ENCODE data around the gene ADAMTS3. TPM values are rescaled to one million over a fixed set of nuclear protein-coding genes. Genes with fewer than 3 reads are reported as not detected.

ADAMTS3 gene
- total and polyA plus RNA-seq, 12 donors: 1.0 to 13.1 (median 2.2) TPM

GRCh38 chr4:72391281-72391680 lies 177.7 kb downstream of the ADAMTS3 start:
- TF ChIP-seq POLR2A (IDR thresholded peaks at IDR 0.05) (no peak), CTCF (IDR thresholded peaks at IDR 0.05) (no peak)
- no peaks in the 10 kb centered on the region for H3K27me3 ChIP-seq
- no peaks in the 10 kb centered on the region for H3K9me3 ChIP-seq (replicated peaks in 1 of 3)
- DNase-seq: no peak
- no peak overlapping the region for H3K27ac ChIP-seq
- H3K4me1 ChIP-seq (replicated peaks in 1 of 2): no peaks in the 10 kb centered on the region
- 96 to 100% (median 98%) methylated on average over 2 of the region's 2 CpGs for WGBS, 4 donors
- intact Hi-C loops (cut with DNase I): no loop called here
- H3K36me3 ChIP-seq (replicated peaks in 1 of 2): no peaks in the 10 kb centered on the region
- H3K4me3 ChIP-seq: no peak overlapping the region

GRCh38 chr4:72390409-72390808 lies 178.6 kb downstream of the ADAMTS3 start:
- Histone ChIP-seq H3K9me3 (replicated peaks in 1 of 3) (no peaks in the 10 kb centered on the region), H3K4me3 (no peak overlapping the region), H3K27ac (no peak overlapping the region), H3K27me3 (no peaks in the 10 kb centered on the region), H3K36me3 (replicated peaks in 1 of 2) (no peaks in the 10 kb centered on the region), H3K4me1 (replicated peaks in 1 of 2) (no peaks in the 10 kb centered on the region)
- no peak for TF ChIP-seq POLR2A (IDR thresholded peaks at IDR 0.05)
- intact Hi-C loops (cut with DNase I): no loop called here
- DNase-seq: no peak
- 73 to 86% (median 82%) methylated on average over 1 of the region's 1 CpG for WGBS, 4 donors

- Histone ChIP-seq H3K9me3 (replicated peaks in 1 of 3) (no peaks in the 10 kb centered on the region), H3K27ac (no peak overlapping the region), H3K27me3 (no peaks in the 10 kb centered on the region), H3K4me1 (replicated peaks in 1 of 2) (no peaks in the 10 kb centered on the region), H3K4me3 (no peak overlapping the region), H3K36me3 (replicated peaks in 1 of 2) (no peaks in the 10 kb centered on the region)
- no peak for TF ChIP-seq POLR2A (IDR thresholded peaks at IDR 0.05)
- no peak for DNase-seq
- intact Hi-C loops (cut with DNase I): no loop called here
- WGBS, 4 donors: 71 to 79% (median 74%) methylated on average over 1 of the region's 1 CpG
These were observed 180.5 kb downstream of the ADAMTS3 start for GRCh38 chr4:72388521-72388920.

GRCh38 chr4:72387959-72388358 lies 181.1 kb downstream of the ADAMTS3 start:
- Histone ChIP-seq H3K9me3 (replicated peaks in 1 of 3) (no peaks in the 10 kb centered on the region), H3K4me1 (replicated peaks in 1 of 2) (no peaks in the 10 kb centered on the region), H3K27me3 (no peaks in the 10 kb centered on the region), H3K36me3 (replicated peaks in 1 of 2) (no peaks in the 10 kb centered on the region), H3K27ac (no peak overlapping the region), H3K4me3 (no peak overlapping the region)
- intact Hi-C loops (cut with DNase I): no loop called here
- TF ChIP-seq CTCF (IDR thresholded peaks at IDR 0.05): no peak
- no peak for TF ChIP-seq POLR2A (IDR thresholded peaks at IDR 0.05)
- WGBS, 4 donors: 83 to 100% (median 90%) methylated on average over 1 of the region's 1 CpG
- no peak for DNase-seq

- 63 to 91% (median 80%) methylated on average over 3 of the region's 3 CpGs for WGBS, 4 donors
- no peak overlapping the region for H3K4me3 ChIP-seq
- intact Hi-C loops (cut with DNase I): no loop called here
- DNase-seq: no peak
- no peaks in the 10 kb centered on the region for H3K27me3 ChIP-seq
- no peak for TF ChIP-seq CTCF (IDR thresholded peaks at IDR 0.05)
- TF ChIP-seq POLR2A (IDR thresholded peaks at IDR 0.05): no peak
- H3K9me3 ChIP-seq (replicated peaks in 1 of 3): no peaks in the 10 kb centered on the region
- H3K36me3 ChIP-seq (replicated peaks in 1 of 2): no peaks in the 10 kb centered on the region
- no peaks in the 10 kb centered on the region for H3K4me1 ChIP-seq (replicated peaks in 1 of 2)
- H3K27ac ChIP-seq: no peak overlapping the region
These were observed 185.6 kb downstream of the ADAMTS3 start for GRCh38 chr4:72383439-72383838.
